Hematopoietic multipotent progenitor cell treated with erythropoietin and hydrocortisone succinate and interleukin-3 and kit ligand, for 15 days (in vitro differentiated cells): ENCODE data around the gene GLDC.
"Not testable (repeated sequence)": the region's sequence is repeated elsewhere in the genome, so short reads cannot be mapped to it uniquely, and the experiment has no call there.

Experiments used
- DNase-seq: peaks from one replicate; pipeline ENCODE4 v3.0.0-alpha.2; 2015; ENCODE audit warnings: low spot score

The GLDC gene

DNA sequence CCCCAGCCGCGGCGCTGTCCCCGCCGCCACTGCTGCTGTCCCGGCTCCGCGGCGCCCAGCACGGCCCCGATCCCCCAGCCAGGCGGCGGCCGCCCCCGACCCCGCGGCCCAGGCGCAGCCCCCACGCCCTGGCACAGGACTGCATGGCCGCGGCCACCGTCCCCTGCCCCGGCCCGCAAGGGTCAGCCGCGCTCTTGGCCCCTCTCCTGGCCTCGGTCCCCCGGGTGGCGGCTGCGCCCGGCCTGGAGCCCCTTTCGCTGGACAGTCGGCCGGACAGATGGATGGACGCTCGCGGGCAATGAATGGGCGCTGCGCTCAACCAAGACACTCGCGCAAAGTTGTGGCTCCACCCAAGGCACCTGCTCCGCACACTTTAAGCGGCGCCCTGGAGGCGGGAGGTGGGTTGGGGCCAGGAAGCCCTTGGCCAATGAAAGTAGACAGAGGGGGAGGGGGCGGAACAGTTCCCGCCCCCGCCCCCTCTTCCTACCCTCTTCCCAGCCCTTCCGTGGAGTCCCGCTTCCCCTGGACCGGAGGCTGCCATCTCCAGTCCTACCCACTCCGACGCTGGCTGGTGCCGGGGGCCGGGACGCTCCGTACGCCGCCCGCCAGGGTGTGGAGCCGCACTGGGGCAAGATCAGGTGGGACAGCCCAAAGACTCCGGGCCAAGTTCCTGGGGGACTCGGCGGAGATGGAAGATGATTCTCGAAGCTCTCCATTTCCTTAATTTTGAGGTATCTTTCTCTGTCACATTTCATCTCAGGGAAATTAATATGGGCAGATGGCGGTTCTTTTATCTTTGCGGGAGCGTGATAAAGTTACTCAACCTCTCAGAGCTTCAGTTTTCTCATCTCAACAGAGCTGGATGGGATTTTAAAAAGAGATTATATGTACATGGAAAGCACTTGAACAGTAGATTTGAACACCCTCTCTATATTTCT is at the start of gene GLDC:
Gene GLDC (minus strand): TSS at position 375 of the 938 bp plus-strand sequence. CDS start 230 bp downstream, at position 145.
- no peak for DNase-seq

DNA sequence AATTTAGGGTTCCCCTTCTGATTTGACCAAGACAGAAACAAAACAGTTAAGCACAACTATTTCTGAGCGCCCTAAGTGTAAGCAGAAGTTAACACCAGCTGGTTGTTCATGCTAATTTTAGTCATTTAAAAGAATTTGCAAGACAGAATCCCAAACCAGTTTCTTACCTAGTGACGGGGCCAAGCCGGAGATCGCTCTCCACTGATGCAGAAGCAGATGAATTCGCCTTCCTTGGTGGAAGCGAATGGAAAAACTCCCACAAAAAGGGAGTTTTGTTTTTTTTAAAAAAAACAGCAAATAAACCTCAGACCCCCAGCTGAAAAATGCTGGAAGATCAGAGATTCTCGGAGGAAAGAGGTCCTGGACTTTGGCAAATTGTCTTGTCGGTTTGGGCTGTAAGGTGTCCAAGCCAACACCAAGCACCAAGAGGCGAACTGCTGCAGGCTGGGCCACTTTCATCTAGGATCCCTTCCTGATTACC is 47.4 kb upstream of the GLDC start:
- no peak for DNase-seq

DNA sequence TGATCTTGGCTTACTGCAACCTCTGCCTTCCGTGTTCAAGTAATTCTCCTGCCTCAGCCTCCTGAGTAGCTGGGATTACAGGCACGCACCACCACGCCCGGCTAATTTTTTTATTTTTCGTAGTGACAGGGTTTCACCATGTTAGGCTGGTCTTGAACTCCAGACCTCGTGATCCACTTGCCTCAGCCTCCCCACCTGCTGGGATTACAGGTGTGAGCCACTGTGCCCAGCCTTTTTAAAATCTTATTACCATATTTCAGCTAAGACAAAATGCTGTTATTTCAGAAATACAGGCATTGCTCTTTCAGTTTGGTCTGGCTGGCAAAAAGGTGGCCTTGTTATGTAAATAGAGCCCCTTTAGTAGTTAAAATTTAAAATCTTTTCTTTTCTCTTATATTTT is 46.9 kb upstream of the GLDC start:
- DNase-seq, result no peak

DNA sequence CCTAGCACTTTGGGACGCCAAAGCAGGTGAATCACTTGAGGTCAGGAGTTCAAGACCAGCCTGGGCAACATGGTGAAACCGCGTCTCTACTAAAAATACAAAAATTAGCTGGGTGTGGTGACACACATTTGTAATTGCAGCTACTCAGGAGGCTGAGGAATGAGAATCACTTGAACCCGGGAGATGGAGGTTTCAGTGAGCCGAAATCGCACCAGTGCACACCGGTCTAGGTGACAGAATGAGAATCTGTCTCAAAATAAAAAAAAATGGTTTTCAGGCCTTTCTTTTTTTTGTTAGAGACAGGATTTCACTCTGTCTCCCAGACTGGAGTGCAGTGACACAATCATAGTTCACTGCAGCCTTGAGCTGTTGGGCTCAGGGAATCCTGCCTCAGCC is 45.1 kb upstream of the GLDC start:
- DNase-seq, result not testable (repeated sequence)

DNA sequence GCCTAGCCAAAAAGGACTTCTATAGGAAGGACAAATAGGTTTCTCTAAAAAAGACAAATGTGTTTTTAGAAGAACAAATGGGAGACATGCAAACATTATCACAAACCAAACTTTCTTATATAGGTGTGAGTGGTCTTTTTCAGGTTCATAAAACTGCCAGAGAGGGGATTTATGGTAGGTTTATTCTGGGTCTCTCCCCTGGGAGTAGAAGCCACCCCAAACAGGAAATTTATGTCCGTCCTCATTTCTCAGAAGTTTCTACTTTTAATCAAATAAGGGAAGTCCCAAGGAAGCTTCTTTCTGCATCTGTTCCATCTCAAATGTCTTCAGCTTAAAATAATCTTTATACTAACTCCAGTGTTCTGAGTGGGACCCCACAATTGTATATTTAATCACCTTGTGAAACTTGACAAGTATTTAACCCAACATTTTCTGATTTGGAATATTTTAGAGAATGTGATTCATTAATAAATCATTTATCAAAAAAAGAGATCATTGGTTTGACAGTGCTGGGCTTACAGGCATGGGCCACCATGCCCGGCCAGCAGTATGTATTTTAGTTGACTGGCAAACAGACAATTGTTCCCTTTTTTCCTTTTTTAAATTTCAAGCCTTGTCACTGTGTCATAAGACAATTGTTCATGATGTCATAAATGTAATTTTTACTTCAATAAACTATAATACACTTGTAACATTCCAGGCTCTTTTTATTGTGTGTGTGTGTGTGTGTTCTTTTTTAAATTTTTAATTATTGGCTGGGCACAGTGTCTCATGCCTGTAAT is 44.6 kb upstream of the GLDC start:
- DNase-seq, result no peak

DNA sequence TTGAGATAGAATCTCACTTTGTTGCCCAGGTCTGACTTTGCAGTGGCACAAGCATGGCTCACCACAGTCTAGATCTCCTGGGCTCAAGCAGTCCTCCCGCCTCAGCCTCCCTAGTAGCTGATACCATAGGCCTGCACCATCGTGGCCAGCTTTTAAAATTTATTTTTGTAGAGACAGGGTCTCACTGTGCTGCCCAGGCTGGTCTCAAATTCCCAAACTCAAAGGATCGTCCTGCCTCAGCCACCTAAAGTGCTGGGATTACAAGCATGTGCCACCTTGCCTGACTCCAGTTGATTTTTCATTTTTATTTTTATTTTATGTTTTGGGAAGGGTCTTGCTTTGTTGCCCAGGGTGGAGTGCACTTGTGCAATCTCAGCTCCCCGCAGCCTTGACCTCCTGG is 41.7 kb upstream of the GLDC start:
- DNase-seq, result no peak

DNA sequence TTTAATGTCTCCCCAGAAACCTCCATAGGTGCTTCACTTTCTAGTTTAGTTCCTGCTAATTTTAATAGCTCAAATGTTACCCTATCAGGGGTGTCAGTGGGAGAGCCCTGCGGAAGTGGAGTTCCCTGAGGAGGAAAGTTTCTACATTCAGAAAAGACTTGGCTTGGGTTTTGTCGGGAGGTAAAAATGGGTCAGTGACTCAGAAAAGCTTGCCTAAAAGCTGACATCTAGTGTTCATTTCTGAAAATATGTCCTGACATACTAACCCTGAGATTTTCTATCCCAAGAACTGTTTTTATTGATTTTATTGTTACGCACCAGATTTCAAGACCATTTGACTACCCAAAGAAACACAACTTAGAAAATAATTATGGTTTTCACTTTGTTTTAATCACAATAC is 40.9 kb upstream of the GLDC start:
- DNase-seq, result peak; percentile 47

DNA sequence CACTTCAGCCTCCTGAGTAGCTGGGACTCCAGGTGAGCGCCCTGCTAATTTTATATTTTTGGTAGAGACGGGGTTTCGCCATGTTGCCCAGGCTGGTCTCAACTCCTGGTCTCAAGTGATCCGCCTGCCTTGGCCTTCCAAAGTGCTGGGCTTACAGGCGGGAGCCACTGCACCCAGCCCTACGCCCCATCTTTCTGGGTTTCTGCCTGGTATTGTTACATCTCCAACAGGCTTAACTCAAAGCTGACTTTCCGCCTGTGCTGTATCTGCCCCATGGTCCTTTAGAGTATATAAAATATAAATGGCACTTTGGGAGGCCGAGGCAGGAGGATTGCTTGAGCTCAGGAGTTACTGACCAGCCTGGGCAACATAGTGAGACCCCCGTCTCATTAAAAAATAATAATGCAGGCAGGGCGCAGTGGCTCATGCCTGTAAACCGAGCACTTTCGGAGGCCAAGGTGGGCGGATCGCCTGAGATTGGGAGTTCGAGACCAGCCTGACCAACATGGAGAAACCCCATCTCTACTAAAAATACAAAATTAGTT is 36.5 kb upstream of the GLDC start:
- DNase-seq, result no peak

DNA sequence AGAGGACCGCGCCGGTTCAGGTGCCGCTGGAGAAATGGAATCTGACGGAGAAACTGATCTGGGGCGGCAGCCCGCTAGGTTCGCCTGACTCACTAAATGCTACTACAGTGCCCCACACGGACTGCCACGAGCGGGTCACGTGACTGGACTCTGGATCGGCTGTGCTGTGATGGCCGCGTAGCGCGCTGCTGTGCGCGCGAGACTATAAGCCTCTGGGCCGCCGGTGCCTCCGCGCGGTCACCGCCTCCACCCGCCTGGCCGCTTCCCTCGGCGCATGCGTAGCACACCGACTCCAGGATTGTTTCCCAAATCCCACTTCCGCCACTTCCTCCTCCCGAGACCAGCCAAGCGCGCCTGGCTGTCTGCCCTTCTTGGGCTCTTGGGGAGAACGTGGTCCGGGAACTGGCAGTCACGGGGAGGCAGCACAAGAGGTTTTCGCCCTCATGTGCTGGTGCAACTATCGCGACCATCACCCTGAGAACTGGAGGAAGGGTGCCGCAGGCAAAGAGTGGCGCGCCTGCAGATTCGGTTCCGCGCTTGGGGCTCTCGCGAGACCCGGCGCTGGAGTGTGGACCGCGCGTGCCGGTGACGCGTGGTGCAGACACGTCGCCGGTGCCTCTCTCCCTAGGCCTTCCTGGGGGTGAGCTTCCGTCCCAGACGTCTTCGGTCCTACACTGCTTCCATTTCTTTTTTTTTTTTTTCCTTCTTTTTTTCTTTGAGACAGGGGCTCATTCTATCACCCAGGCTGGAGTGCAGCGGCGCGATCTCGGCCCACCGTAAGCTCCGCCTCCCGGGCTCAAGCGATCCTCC is 35.8 kb upstream of the GLDC start:
- peak; percentile 94 for DNase-seq

DNA sequence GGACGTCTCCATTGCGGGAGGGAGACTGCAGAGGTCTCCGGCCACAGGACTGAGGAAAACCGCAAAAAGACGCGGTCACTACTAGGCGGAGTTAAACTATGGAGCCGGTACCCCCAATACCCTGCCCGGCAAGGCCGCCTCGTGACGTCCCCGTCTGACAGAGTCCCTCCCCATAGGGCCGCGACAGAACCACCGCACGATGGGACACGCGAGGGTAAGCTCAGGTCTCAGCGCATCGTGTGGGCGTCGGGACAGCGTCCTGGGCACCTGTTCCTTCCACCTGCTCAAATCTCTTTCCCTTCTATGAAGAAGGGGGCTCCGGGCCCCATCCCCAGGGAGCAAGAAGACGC is 35.2 kb upstream of the GLDC start:
- DNase-seq, result no peak

DNA sequence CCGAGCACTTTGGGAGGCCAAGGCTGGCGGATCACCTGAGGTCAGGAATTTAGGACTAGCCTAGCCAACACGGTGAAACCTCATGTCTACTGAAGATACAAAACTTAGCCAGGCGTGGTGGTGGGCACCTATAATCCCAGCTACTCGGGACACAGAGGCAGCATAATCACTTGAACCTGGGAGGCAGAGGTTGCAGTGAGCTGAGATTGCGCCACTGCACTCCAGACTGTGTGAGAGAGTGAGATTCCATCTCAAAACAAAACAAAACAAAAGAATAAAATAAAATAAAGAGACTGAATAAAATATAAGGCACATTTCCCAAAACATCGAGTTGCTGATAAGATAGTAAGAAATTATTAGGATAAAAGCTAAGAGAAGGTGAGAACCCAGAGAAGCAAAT is 32.3 kb upstream of the GLDC start:
- DNase-seq, result no peak

DNA sequence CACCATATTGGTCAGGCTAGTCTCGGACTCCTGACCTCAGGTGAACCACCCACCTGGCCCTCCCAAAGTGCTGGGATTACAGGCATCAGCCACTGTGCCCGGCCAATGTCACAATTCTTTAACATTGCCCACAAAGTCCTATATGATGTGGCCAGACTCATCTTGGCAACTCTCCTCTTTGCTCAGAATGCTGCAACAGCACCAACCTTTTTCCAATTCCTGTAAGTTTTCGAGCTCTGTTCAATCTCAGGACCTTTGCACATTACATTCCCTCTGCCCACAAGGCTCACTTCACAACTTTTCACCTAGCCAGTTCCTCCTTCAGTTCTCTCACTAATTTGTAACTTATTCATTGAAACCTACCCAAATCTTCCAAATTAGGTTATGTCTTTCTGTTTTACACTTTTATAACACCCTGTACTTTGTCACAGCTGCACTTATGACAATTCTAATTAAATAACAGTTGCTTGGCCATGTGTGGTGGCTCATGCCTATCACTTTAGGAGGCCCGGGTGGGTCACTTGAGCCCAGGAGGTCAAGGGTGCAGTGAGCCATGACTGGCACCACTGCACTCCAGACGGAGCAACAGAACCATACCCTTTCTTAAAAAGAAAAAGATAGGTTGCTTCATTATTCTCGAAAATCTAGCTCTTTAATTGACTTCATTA is 30.9 kb upstream of the GLDC start:
- DNase-seq, result no peak

DNA sequence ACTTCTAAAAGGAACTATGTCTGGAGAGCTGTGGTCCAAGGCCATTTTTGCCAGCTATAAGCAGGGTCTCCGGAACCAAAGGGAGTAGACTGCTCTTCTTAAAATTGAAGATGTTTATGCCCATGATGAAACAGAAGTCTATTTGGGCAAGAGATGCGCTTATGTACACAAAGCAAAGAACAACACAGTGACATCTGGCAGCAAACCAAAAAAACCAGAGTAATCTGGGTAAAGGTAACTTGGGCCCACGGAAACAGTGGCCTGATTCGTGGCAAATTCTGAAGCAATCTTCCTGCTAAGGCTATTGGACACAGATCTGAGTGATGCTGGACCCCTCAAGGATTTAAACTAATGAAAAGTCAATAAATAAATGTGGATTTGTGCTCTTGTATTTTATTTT is 29.7 kb upstream of the GLDC start:
- DNase-seq, result no peak

DNA sequence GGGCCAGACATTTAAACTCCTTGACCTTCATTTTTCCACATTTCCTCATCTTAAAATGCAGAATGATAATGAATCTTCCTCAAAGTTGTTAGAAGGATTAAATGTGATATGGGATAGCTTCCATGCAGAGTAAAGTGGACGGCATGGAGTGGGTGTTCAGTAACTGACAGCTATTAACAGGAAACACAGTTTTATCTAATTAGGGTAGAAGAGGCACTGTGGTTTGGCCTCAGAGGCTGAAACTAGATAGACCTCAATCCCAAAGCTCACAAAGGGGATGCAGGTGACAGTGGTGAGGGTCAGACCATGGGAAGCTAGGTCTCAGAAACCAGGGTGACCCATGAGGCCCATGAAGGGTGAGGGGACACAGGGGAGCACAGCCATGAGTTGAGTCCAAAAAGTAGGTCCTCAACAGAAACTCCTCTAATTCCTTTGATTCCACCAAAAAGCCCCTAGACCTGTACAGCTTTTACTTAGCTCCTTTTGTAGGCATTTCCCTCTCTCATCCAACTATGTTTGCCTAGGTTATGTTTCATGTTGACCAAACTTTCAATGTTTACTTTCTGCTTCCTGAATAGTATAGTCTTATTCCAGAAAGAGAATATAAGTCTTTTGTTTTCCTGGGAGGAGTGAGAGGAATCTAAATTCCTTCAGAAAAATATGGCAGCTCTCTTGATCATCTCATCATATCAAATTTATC is 27.9 kb upstream of the GLDC start:
- no peak for DNase-seq

DNA sequence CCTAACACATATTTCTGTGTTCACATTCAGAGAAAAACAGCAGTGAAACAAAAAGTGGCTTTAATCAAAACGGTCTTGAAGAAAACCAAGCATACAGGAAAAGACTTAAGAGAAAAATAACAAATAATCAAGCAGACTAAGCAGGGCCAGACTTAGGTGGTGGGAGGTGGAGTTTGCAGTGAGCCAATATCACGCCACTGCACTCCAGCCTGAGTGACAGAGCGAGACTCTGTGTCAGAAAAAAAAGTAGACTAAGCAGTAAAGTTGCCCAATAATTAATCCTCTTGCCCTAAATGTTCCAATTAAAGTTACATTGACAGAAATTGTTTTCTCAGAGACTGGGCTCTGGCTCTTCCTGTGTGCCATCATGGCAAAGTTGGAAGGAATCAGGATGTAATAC is 26.6 kb upstream of the GLDC start:
- peak; percentile 59 for DNase-seq

DNA sequence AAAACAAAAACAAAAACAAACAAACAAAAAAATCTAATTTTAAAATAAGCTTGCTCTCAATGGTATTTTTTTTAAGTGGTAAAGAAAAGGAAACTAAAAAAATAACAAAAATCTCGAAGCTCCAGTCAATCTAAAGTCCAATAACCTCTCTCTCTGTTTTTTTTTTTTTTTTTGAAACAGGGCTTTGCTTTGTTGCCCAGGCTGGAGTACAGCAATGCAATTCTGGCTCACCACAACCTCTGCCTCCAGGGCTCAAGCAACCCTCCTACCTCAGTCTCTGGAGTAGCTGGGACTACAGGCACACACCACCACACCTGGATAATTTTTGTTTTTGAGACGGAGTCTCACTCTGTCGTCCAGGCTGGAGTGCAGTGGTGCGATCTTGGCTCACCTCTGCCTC is 25.9 kb upstream of the GLDC start:
- DNase-seq, result no peak

DNA sequence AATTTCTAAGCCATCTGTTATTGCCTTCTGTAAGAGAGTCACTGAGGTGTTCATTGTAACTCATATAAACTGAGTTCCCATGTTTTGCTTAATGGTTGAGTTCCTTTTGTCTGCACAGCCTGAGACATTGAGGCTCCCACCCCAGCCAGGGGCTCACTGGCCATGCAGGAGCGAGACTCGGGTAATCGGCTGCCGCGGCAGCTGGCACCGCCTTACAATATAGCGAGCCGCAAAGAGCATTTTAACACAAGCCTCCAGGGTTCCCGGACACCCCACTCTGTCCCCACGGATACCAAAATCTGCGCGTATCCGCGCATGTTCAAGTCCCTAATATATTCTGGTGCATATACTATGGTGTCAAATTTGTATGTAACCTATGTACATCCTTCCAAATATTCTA is 24.4 kb upstream of the GLDC start:
- DNase-seq, result no peak

DNA sequence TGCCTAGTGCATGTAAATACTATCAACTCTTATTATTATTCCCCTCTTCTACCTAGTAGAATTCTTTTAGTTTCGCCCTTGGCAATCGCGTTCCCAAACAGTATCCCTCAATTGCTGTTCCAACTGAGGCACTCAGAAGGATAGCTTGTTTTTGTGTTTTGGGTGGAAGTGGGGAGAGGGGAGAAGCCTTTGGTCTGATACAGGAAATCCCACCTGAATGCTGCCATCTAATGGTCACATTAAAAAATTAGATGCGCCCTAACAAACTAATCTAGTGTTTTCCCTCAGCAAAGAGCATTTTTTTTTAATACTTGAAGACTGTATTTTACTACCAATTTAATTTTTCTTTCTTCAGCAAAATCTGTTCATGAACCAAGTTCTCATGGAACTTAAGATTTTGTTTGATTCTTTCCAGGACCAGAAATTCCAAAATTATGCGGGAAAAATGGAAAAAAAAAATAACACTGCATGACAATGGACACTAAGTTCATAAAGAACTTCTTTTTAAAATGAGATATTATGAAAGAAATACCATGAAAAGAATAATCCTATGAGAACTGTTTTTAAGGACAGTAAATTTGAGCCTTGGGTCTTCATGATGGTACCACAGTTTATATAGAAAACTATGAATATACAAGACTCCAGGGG is 22.2 kb upstream of the GLDC start:
- DNase-seq, result peak; percentile 60

DNA sequence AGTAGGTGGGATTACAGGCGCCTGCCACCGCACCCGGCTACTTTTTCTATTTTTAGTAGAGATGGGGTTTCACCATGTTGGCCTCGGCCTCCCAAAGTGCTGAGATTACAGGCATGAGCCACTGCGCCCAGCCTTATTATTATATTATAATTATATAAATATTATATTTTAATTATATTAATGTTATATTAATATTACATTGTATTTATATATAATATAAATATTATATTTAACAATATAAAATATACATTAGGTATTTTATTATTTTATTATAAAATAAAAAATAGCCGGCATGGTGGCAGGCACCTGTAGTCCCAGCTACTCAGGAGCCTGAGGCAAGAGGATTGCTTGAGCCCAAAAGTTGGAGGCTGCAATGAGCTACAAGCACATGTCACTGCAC is 21.6 kb upstream of the GLDC start:
- DNase-seq, result no peak

DNA sequence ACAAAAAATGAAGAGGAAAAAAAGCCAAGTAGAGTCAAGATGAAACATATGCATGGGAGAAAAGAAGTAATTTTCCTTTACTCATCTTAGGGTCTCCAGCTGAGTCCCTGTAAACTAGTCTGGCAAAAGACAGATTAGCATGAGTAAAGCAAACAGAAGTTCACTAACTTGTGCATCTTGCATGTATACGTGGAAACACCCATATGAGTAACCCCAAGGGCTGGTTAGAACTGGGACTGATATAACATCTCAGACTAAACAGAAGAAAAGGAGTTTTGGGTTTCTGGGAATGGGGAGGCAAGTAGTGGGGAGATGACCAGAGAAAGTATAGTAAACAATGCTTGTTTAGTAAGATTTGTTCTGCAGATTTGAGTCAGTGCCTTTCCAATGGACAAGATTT is 20.1 kb upstream of the GLDC start:
- DNase-seq, result no peak
